GM12878 (cell line): ENCODE data around the gene INTS14. TPM values are rescaled to one million over a fixed set of nuclear protein-coding genes. Genes with fewer than 3 reads are reported as not detected.

Source experiments
- ATAC-seq: fragments of 200-7000 bp; cut with Tn5 transposase; 3 replicates; pipeline ENCODE4 v1.9.1; 2020; ENCODE audit warnings: mild to moderate bottlenecking, moderate library complexity
- BruUV-seq: library from RNA; stranded (reverse); fragments of 400-500 nt; replicated peaks from 2 replicates; lab custom pipeline; 2021; lab: Mats Ljungman, UMichigan
- CTCF ChIA-PET: fragments of 300-600 bp; sonication (Branson Sonifier 250); formaldehyde crosslinking; extraction: SDS; loops from one replicate; lab custom pipeline; 2021; ENCODE audit warnings: inconsistent platforms; lab: Yijun Ruan, JAX
- POLR2A ChIA-PET: fragments of 350-600 bp; formaldehyde crosslinking; extraction: SDS; loops from one replicate; lab custom pipeline; 2021; ENCODE audit warnings: inconsistent platforms; lab: Charles Lee
- RAD21 ChIA-PET: fragments of 300-600 bp; sonication (Branson Sonifier 250); formaldehyde crosslinking; loops from one replicate; lab custom pipeline; 2023; ENCODE audit warnings: antibody characterized with exemption; ENCODE audit not compliant: unreplicated experiment; lab: Charles Lee
- SMC1A ChIA-PET: fragments of 300-600 bp; sonication (Branson Sonifier 250); formaldehyde crosslinking; loops from one replicate; lab custom pipeline; 2023; ENCODE audit not compliant: unreplicated experiment, uncharacterized antibody; lab: Charles Lee
- DNase-seq: peaks from one replicate; pipeline ENCODE4 v3.0.0-alpha.2; 2011; ENCODE audit warnings: low read depth, low spot score
- FAIRE-seq: peaks from 3 replicates; lab custom pipeline; 2011; peaks lifted over from hg19 to GRCh38; lab: Jason Lieb, UNC
- H2AFZ ChIP-seq: 2 replicates; pipeline ENCODE4 v1.6.0; 2011; ENCODE audit warnings: low read depth, low read length, control low read depth; ENCODE audit not compliant: control insufficient read depth
- H3K27ac ChIP-seq: 2 replicates; pipeline ENCODE4 v1.5.1; 2011; ENCODE audit warnings: control low read depth; ENCODE audit not compliant: control insufficient read depth, insufficient read depth
- H3K27me3 ChIP-seq, 2 experiments: replicated peaks in 1 of 2; 2 replicates each; pipeline versions ENCODE4 v1.6.0 to v1.6.1; 2011; ENCODE audit warnings: low read length in 1 of 2; ENCODE audit not compliant: control insufficient read depth in 2 of 2, insufficient read depth in 2 of 2
- H3K36me3 ChIP-seq, 2 experiments: 2 replicates each; pipeline ENCODE4 v1.5.1; 2011; ENCODE audit warnings: low read length in 1 of 2; ENCODE audit not compliant: control insufficient read depth in 2 of 2, insufficient read depth in 2 of 2
- H3K4me1 ChIP-seq: 2 replicates; pipeline ENCODE4 v1.6.1; 2011; ENCODE audit warnings: mild to moderate bottlenecking, low read length, moderate library complexity, mixed read lengths; ENCODE audit not compliant: control insufficient read depth, insufficient read depth
- H3K4me2 ChIP-seq: 2 replicates; pipeline ENCODE4 v1.6.0; 2011; ENCODE audit warnings: control low read depth; ENCODE audit not compliant: control insufficient read depth, insufficient read depth
- H3K4me3 ChIP-seq: fragments of 200-600 bp; sonication (generic); 2 replicates; pipeline ENCODE4 v1.5.1; 2016
- H3K79me2 ChIP-seq: 2 replicates; pipeline ENCODE4 v1.6.0; 2011; ENCODE audit warnings: low read length; ENCODE audit not compliant: control insufficient read depth, insufficient read depth
- H3K9ac ChIP-seq: 2 replicates; pipeline ENCODE4 v1.8.0; 2011; ENCODE audit warnings: low read length, control low read depth, mixed read lengths; ENCODE audit not compliant: control insufficient read depth, insufficient read depth
- H3K9me3 ChIP-seq: replicated peaks from 3 replicates; pipeline ENCODE4 v1.5.1; 2011; ENCODE audit warnings: mild to moderate bottlenecking, low read length; ENCODE audit not compliant: control insufficient read depth, insufficient read depth
- H4K20me1 ChIP-seq: 2 replicates; pipeline ENCODE4 v1.6.0; 2011; ENCODE audit not compliant: control insufficient read depth, insufficient read depth
- EZH2 ChIP-seq: IDR thresholded peaks from 2 replicates; pipeline ENCODE4 v1.6.1; 2012; ENCODE audit warnings: low read depth, mild to moderate bottlenecking, control low read depth, inconsistent platforms, low read length, borderline replicate concordance; ENCODE audit not compliant: control insufficient read depth
- IRF4 ChIP-seq: IDR thresholded peaks from 2 replicates; pipeline ENCODE4 v1.6.1; 2011; ENCODE audit warnings: low read depth, low read length
- KAT2A ChIP-seq: conservative IDR thresholded peaks from 2 replicates; pipeline ENCODE4 v1.6.1; 2011; ENCODE audit warnings: low read depth, low read length; ENCODE audit not compliant: control insufficient read depth
- MEF2B ChIP-seq: fragments of 450-650 bp; IDR thresholded peaks from 2 replicates; pipeline ENCODE4 v1.6.1; 2018; ENCODE audit warnings: mild to moderate bottlenecking, moderate library complexity; ENCODE audit not compliant: partially characterized antibody, poor library complexity, severe bottlenecking
- MXI1 ChIP-seq: fragments of 150-350 bp; IDR thresholded peaks from 2 replicates; pipeline ENCODE4 v1.6.1; 2011; ENCODE audit warnings: low read depth, mild to moderate bottlenecking, inconsistent platforms, low read length, improper control_type of control experiment
- NFIC ChIP-seq: IDR thresholded peaks from 2 replicates; pipeline ENCODE4 v1.6.1; 2012; ENCODE audit warnings: low read depth, mild to moderate bottlenecking, inconsistent platforms, low read length, moderate library complexity
- NKRF ChIP-seq: fragments of 450-650 bp; conservative IDR thresholded peaks from 2 replicates; pipeline ENCODE4 v1.6.1; 2017; ENCODE audit warnings: mild to moderate bottlenecking, moderate library complexity
- RUNX3 ChIP-seq: IDR thresholded peaks from 2 replicates; pipeline ENCODE4 v1.6.1; 2012; ENCODE audit warnings: low read length, inconsistent platforms
- SMAD5 ChIP-seq: IDR thresholded peaks from 2 replicates; pipeline ENCODE4 v1.6.1; 2016; ENCODE audit warnings: antibody characterized with exemption, low read depth
- TCF12 ChIP-seq: IDR thresholded peaks from 2 replicates; pipeline ENCODE4 v1.6.1; 2011; ENCODE audit warnings: low read depth, mild to moderate bottlenecking, low read length
- ZBTB4 ChIP-seq: fragments of 450-650 bp; formaldehyde crosslinking; IDR thresholded peaks from 2 replicates; pipeline ENCODE4 v1.4.0; 2022; ENCODE audit warnings: mild to moderate bottlenecking, moderate library complexity
- WGBS: methylation state at CpG from one replicate; pipeline ENCODE4 v1.1.6; 2016; ENCODE audit warnings: low lambda C conversion rate; ENCODE audit not compliant: insufficient replicate concordance, insufficient coverage; ENCODE audit errors: missing lambda C conversion rate; 5-methylcytosine and 5-hydroxymethylcytosine counted together
- in situ Hi-C: fragments of 300-500 bp; cut with MboI; formaldehyde crosslinking; loops from 9 replicates; pipeline ENCODE4 v1.14.3; 2018; ENCODE audit warnings: mixed read lengths
- intact Hi-C: fragments of 100-400 bp; cut with micrococcal nuclease; formaldehyde crosslinking; loops from one replicate; pipeline ENCODE4 v1.14.2; 2022; ENCODE audit not compliant: unreplicated experiment
- polyA plus RNA-seq, 11 experiments: library from polyadenylated mRNA; depleted of rRNA in 4 of 11; unstranded in 6 of 11; stranded (reverse) in 5 of 11; fragments of >200 nt; fragmentation: Nextera tagmentation in 4 of 11; fragmentation: Illumina TruSeq in 1 of 11; extraction: Ambion mirVana in 4 of 11; extraction: Trizol in 1 of 11; gene quantifications; 1 replicate in 1 of 11; 2 replicates in 10 of 11; pipeline versions ENCODE4 v1.2.1 to v1.2.3, GENCODE V29; 2011 to 2016; ENCODE audit warnings: inconsistent platforms in 2 of 11, missing spikeins in 2 of 11, low read depth in 1 of 11
- total RNA-seq, 4 experiments: library from RNA; depleted of rRNA in 3 of 4; stranded (reverse); fragments of >200 nt in 3 of 4; fragmentation: Illumina TruSeq in 1 of 4; extraction: Trizol in 1 of 4; gene quantifications; 2 replicates each; pipeline versions ENCODE4 v1.2.1 to v1.2.3, GENCODE V29; 2013 to 2021
- TF ChIP-seq, protein P1 (sequence below): fragments of 450-650 bp; IDR thresholded peaks from 2 replicates; pipeline ENCODE4 v1.6.1; 2016; ENCODE audit warnings: mild to moderate bottlenecking
- TF ChIP-seq, protein P2 (sequence below): fragments of 150-350 bp; IDR thresholded peaks from 2 replicates; pipeline ENCODE4 v1.6.1; 2016; ENCODE audit warnings: low read depth, low read length

The INTS14 gene
- total and polyA plus RNA-seq, 10 of the 15 experiments (the other 5 are each of a cell fraction or from before 2014, with no cell fraction given), result 36.8 to 76.9 (median 47.7) TPM

- TF ChIP-seq NKRF (no peak), ZBTB4 (CRISPR knock-in tag) (no peak)
- TF ChIP-seq, all 136 proteins: peak for 0
Observed at GRCh38 chr15:65569728-65570127, 41.2 kb downstream of the INTS14 start (continued).

GRCh38 chr15:65561934-65562333, 49.0 kb downstream of the INTS14 start:
- H3K36me3 ChIP-seq, result peaks cover 5 to 15% of the 10 kb centered on the region in 2 experiments; a peak in 3 of 4 replicates
- H3K4me3 ChIP-seq, result no peak overlapping the region
- ChIA-PET POLR2A (no interaction called here), RAD21 (no interaction called here), SMC1A (interaction anchor here (1.1 kb wide), 1 partner anchor 161 kb away, joined by 3 read pairs; no protein-coding TSS in a partner anchor), CTCF (interaction anchor here (1.0 kb wide), 1 partner anchor 33 kb away, joined by 3 read pairs; no protein-coding TSS in a partner anchor)
- H2AFZ ChIP-seq, result no peak overlapping the region
- WGBS, result 93% methylated on average over 6 of the region's 6 CpGs
- H3K9ac ChIP-seq, result no peak overlapping the region
- no peaks in the 10 kb centered on the region for H3K79me2 ChIP-seq
- ATAC-seq, result no peak
- H3K27ac ChIP-seq, result no peak overlapping the region
- intact Hi-C loops (no loop called here), in situ Hi-C loops (no loop called here)
- H3K27me3 ChIP-seq, result no peaks in the 10 kb centered on the region
- no peaks in the 10 kb centered on the region for H3K4me1 ChIP-seq
- no peak for FAIRE-seq
- H4K20me1 ChIP-seq, result no peaks in the 10 kb centered on the region
- no peaks in the 10 kb centered on the region; the same call in 2 of the 3 replicates for H3K9me3 ChIP-seq
- no TSS peak for BruUV-seq
- no peak overlapping the region for H3K4me2 ChIP-seq
- no peak for DNase-seq
- TF ChIP-seq, protein P1, sequence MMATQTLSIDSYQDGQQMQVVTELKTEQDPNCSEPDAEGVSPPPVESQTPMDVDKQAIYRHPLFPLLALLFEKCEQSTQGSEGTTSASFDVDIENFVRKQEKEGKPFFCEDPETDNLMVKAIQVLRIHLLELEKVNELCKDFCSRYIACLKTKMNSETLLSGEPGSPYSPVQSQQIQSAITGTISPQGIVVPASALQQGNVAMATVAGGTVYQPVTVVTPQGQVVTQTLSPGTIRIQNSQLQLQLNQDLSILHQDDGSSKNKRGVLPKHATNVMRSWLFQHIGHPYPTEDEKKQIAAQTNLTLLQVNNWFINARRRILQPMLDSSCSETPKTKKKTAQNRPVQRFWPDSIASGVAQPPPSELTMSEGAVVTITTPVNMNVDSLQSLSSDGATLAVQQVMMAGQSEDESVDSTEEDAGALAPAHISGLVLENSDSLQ, result no peak
- TF ChIP-seq MEF2B, result no peak
- TF ChIP-seq IRF4, result no peak
- TF ChIP-seq TCF12, result no peak
- no peak for TF ChIP-seq KAT2A
- TF ChIP-seq NFIC, result no peak
- no peak for TF ChIP-seq RUNX3
- TF ChIP-seq MXI1, result no peak
- no peak for TF ChIP-seq SMAD5
- TF ChIP-seq, protein P2, sequence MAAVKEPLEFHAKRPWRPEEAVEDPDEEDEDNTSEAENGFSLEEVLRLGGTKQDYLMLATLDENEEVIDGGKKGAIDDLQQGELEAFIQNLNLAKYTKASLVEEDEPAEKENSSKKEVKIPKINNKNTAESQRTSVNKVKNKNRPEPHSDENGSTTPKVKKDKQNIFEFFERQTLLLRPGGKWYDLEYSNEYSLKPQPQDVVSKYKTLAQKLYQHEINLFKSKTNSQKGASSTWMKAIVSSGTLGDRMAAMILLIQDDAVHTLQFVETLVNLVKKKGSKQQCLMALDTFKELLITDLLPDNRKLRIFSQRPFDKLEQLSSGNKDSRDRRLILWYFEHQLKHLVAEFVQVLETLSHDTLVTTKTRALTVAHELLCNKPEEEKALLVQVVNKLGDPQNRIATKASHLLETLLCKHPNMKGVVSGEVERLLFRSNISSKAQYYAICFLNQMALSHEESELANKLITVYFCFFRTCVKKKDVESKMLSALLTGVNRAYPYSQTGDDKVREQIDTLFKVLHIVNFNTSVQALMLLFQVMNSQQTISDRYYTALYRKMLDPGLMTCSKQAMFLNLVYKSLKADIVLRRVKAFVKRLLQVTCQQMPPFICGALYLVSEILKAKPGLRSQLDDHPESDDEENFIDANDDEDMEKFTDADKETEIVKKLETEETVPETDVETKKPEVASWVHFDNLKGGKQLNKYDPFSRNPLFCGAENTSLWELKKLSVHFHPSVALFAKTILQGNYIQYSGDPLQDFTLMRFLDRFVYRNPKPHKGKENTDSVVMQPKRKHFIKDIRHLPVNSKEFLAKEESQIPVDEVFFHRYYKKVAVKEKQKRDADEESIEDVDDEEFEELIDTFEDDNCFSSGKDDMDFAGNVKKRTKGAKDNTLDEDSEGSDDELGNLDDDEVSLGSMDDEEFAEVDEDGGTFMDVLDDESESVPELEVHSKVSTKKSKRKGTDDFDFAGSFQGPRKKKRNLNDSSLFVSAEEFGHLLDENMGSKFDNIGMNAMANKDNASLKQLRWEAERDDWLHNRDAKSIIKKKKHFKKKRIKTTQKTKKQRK, result no peak
- no peak for TF ChIP-seq EZH2
